Measurements from ENCODE around the gene MEGF8.

Gene MEGF8, protein sequence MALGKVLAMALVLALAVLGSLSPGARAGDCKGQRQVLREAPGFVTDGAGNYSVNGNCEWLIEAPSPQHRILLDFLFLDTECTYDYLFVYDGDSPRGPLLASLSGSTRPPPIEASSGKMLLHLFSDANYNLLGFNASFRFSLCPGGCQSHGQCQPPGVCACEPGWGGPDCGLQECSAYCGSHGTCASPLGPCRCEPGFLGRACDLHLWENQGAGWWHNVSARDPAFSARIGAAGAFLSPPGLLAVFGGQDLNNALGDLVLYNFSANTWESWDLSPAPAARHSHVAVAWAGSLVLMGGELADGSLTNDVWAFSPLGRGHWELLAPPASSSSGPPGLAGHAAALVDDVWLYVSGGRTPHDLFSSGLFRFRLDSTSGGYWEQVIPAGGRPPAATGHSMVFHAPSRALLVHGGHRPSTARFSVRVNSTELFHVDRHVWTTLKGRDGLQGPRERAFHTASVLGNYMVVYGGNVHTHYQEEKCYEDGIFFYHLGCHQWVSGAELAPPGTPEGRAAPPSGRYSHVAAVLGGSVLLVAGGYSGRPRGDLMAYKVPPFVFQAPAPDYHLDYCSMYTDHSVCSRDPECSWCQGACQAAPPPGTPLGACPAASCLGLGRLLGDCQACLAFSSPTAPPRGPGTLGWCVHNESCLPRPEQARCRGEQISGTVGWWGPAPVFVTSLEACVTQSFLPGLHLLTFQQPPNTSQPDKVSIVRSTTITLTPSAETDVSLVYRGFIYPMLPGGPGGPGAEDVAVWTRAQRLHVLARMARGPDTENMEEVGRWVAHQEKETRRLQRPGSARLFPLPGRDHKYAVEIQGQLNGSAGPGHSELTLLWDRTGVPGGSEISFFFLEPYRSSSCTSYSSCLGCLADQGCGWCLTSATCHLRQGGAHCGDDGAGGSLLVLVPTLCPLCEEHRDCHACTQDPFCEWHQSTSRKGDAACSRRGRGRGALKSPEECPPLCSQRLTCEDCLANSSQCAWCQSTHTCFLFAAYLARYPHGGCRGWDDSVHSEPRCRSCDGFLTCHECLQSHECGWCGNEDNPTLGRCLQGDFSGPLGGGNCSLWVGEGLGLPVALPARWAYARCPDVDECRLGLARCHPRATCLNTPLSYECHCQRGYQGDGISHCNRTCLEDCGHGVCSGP (N-terminal part only)

DNA sequence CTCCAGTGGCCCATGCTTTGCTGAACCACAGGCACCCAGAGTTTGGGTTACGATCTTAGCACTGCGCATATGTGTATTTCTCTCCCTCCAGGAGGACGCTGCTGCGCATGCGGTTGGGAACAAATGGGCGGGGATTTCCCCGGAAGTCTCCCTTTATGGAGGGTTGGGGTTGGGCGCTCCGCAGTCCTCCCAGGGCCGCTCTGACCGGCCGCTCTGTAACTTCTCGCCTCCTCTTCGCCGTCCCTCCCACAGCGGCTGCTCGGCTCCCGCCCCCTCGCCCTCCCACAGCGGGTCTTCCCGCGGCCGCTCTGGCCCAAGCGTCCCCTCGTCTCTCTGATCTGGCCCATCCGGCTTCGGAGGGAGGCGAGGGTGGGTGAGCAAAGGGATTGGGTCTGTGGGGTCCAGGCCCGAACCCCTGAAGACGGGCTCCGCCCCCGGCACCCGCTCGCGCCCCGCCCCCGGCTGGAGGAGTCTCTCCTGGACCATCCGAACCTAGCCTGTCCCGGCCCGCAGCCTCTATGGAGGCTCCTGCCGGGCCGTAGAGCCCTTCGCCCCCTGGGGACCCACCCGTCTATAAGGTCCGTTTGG, at the start of gene MEGF8:
TSS of gene MEGF8 (plus strand) at position 328 of the 588 bp plus-strand sequence. CDS start 609 bp downstream, outside the sequence.
- DNase-seq: peak; percentile 98

DNA sequence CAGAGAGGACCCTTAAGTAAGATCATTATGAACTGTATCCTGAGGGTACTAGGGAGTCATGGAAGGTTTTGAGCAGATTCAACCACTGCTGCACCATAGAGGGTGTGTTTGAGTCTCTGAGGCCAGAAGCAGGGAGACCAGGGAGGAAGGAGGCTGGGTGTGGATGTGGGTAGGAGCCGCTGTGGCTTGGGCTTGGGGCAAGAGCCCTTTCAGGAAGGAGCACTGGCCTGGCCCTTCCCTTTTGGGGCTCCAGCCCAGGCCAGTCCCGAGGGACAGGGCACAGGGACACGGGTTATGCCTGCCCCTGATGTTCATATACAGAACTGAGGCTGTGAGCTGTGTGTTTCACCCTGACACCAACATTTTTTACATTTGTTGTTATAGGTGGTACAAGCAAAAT, 49.2 kb upstream of the MEGF8 start:
- DNase-seq: no peak

DNA sequence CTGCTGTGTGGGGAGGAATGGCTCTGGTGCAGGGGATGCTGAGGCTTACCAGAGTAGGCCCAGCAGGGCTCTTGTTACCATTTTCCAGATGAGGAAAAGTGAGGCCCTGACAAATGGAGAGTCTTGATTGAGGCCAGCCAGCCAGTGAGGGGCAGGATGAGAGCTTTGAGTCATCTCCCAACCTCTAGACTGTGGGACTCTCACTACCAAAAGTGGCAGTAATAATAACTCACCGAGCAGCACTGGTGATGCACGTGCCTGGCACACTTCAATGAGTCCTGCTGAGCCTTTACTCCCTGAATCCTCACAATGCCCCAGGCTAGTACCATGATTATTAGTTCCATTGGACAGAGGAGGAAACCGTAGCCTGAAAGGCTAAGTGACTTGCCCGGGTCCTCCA, 48.6 kb upstream of the MEGF8 start:
- DNase-seq: no peak

DNA sequence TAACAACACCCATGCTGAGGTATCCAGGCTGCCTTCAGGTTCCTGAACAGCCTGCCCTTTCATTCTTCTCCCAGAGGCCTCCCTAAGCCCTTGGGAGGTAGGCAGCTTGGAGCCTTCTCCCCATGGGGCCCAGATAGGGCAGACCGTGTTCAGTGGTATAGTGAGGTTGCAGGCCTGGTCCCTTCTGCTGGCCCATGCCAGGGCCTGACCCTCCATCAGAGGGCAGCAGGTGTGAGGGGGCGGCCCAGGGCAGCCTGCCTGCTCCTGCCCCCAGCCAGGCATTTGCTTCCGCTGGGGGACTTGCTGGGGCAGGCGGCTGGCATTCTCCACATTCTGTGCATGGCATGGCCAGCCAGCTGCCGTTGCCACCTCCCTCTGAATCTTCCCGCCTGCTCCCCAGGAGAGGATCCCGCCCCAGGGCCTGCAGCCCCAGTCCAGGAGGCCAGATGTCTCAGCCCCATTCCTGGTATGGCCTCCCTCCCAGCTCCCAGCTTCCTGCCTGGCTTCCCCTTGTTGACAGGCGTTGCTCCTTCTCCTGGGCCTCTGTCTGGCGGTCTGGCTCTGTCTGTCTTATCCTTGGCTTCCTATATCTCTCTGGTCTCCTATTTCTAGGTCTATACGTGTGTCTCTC, 47.5 kb upstream of the MEGF8 start:
- peak; percentile 23 for DNase-seq

DNA sequence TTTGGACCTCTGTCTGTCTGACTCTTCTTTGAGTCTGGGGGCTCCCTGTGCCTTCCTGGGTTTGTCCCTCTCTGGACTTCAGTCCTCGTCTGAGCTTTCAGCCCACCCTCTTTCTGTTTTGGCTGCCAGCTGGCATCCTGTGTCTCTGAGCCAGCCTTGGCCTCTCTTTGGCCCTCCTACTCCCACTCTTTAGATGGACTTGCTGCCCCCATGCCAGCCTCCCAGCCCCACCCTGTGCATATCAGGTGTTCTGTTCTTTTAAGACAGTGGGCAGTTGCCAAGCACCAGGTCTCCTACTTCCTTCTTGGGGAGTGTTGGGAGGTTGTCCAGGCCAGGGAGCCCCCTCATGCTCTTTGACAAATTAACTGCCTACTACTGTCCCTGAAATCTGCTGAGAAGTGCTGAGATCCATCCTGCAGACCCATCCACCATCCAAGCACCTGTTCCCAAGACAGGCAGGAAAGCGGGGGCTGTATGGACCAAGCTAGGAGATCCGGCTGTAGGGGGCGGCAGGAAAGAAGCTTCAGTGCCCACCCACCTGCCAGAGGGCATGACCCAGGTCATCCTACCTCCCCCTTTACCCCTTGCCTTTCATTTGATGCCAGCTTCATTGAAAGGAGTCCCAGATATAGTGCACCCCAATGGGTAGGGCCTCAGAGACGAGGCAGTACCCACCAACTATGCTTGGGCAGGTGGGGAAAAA, 46.8 kb upstream of the MEGF8 start:
- no peak for DNase-seq

DNA sequence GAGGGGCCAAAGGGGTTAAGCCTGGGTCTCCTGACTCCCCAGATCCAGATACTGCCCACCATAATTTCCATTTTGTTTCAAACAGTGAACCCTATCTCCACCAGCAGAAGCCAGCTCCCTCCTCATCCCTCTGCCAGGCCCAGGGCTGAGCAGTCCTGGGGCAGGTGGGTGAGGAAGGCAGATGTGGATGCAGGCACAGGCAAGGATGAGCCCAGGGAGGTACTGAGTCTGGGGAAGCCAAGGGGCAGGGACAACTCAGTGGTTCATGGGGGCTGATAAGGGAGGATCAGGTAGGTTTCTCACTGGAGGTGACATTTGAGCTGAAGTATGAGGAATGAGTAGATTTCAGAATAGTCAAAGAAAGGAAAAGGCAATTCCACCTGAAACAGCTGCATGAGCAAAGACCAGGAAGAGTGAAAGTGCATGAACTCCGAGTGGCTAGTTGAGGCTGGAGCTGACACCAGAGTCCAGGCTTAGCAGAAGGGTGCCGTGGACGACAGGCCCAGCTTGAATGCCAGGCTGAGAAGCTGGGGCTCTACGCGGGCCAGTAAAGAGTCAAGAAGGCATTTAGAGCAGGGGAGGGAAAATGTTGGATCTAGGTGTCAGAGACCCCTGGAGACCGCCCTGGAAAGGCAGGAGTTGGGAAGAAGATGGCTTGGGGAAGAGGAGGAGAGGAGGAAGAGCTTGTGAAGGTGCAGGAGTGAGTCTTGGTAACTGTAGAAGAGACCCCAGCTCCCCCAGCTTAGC, 46.1 kb upstream of the MEGF8 start:
- DNase-seq: no peak

DNA sequence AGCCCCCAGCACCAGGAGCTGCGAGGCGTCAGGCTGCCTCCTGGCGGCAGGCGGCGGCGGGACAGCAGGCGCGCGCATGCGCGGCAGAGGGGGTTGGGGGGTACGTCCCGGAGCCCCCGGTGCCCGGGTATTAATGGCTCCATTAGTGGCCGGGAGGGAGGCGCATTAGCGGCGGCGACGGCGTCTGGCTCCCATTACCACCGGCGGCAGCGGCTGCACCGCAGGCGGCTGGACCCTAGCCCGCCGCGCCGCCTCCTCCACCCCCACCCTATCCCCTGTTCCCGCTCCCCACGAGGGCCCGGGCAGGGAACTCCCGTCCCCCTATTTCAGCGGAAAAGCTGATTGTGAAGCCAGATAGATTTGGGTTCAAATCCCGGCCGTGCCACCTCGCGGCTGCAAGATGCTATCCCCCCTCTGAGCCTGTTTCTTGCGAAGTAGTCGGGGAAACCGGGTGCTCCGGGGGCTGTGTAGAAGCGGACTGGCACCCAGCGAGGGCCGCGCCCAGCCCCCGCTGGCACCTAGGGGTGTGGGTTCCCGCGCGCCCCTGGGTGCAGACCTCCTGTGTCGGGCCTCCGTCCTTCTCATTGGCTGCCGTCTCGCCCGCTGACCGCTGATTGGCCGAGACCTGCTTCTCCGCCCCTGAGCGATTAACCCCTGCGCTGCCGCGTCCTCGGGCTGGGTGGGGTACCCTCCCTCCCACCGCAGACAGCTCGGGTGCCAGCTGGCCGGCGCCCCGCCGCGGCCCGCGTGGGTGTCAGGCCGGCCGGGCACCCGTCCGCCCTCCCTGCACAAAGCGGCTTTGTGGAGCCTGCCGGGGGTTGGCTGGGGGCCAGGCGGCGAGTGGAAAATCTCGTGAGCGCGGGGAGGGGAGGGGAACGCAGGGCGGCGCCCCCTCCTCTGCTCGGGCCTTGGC, 45.3 kb upstream of the MEGF8 start:
- peak; percentile 77 for DNase-seq

DNA sequence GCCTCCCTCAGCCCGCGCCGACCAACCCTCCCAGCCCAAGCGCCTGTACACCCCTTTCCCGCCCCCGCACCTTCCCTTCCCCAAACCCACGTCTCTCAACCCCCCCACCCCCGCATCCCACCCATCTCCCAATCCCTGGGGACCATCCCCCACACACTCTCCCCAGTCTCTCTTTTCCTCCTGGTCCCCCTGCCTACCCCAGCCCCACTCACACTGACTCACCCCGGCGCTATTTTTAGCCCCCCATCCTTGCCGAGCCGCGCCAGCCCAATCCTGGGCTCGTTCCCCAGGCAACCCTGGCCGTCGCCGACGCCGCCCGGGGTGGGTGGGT, 44.7 kb upstream of the MEGF8 start:
- DNase-seq: no peak

DNA sequence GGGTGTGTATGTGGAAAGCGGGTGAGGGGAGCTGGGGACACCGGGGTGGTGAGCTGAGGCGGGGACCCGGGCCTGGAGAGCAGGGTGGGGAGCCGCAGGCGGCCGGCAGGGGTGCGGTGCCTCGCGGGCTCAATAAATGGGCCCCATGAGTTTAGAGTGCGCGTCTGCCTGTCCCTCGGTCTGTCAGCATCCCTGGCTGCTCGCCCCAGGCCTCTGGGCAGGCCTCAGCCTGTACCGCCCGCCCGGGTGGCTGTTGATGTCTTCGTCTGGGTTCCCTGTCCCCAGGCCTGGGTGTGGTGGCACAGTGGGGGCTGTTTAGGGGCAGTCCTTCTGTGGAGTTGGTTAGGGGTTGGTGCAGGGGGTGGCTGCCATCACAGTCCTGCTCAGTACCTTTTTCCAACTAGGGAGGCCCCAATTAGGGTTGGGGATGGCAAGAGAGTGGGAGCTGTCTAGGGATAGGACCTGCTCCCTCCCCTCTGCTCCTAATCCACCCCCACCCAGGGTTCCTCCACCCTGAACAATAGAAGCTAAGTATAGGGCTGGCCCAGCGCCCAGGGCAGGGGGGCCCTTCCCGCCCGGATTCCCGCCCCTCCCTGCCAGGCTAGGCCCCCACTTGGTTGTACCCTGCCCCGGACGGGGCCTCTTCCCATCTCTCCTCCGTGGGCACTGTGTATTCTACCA, 44.1 kb upstream of the MEGF8 start:
- peak; percentile 32 for DNase-seq

DNA sequence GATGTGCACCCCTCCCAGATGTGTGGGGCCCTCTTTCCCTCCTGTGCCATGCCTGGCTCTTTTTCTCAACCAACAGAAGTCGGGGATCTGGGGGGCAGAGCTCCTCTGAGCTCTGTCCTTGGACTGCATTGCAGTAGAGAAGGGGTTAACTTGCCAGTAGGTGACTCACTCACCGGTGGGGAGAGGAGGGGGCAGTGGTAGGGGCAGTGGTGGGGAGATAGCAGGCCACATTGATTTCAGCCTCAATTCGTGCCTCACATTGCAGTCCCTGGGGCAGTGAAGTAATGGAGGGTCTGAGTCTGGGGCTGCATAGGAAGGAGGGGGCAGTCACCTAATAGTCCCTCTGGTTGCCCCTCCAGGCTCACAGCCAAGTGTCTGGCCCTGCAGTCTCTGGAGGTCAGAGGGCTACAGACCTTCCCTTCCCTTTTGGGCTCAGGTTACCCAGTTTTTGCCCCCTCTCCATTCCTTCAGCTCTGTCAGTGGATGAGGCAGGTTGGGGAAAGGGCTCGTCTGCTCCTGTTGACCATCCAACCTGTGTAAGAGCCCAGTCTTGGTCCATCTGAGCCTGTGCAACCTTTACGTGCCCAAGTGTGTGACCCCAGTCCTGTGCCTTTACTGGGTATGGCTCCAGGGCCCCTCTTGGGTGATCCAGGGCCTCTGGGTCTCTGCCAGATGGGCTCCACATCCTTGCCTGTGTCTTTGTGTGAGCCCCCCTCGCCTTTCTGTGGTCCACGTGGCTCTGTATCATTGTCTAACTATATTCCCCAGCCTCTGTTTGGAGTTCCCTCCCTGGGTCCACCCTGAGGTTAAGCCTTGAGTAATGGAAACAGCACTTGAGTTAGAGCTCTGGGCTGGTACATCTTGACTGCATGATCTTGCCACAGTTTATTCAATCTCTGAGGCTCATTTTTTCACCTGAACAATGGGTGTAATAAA, 43.3 kb upstream of the MEGF8 start:
- DNase-seq: no peak

DNA sequence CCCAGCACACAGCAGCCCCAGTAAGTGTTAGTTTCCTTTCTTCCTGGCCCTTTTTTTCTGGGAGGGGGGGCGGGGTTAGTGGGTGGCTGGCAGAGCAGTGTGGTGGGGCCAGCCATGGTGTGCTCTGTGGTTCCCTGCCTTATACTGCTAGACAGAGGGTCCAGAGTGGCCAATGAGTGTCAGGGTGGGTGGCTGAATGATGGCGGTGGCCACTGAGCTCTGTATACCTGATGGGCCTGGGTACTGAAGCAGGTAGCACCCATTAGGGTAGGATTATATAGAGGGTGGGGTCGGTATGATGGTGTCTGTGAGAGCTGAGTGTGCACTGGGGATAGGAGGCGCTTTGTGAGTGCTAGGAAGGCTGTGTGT, 42.6 kb upstream of the MEGF8 start:
- DNase-seq: no peak

DNA sequence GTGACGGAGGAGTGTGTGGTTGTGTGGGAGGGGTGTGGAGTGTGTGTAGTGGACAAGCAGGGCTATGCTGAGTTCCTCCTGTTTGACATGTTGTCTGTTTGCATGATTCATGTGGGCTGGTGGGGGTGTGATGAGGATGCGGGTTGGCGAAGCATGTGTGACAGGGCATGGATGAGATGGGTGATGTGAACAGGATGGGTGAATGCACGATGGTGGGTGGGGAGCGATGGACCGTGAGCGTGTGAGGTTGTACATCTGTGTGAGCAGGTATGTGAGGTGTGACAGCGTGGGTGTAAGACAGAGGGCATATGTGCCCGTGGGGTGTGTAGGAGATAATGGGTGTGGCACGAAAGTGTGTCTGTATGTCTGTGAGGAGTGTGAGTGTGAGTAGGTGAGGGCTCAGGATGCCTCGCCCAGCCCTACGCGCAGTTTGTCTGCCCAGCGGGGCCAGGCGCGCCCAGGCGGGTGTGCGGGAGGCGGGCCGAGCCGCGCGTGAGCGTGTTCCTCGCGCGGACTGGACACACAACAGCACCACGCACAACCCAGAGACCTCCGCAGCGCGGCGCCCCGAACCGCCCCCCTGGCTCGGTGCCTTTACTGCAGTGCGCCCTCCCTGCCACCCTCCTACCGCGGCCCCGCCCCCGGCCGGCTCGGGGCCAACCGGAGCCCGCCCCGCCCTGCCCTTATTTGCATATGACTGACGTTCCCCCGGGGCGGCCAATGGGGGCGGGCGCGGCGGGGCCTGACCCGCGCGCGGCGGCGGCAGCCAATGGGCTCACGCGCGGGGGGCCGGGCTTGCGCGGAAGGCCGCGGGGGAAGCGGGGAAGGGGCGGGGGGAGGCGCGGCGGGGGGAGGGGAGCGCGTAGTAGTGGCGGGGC, 42.0 kb upstream of the MEGF8 start:
- peak; percentile 85 for DNase-seq

DNA sequence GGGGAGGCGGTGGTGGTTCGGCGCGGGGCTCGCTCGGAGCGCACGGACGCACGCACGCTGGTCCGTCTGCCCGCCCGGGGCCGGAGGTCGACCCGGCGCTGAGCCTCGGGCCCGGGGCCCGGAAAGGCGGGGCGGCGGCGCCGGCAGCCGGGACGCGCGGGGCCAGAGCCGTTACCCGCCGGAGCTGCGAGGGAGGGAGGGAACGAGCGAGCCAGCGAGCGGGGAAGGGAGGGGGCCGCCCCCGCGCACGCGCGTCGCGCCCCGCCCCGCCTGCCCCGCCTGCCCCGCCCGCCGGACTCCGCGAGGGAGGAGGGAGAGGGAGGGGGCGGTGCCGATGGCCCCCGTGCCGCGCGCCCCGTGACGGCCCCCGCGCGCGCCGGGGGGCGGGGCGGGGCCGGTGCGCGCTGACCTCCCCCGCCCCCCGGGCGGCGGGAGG, 41.4 kb upstream of the MEGF8 start:
- peak; percentile 21 for DNase-seq

DNA sequence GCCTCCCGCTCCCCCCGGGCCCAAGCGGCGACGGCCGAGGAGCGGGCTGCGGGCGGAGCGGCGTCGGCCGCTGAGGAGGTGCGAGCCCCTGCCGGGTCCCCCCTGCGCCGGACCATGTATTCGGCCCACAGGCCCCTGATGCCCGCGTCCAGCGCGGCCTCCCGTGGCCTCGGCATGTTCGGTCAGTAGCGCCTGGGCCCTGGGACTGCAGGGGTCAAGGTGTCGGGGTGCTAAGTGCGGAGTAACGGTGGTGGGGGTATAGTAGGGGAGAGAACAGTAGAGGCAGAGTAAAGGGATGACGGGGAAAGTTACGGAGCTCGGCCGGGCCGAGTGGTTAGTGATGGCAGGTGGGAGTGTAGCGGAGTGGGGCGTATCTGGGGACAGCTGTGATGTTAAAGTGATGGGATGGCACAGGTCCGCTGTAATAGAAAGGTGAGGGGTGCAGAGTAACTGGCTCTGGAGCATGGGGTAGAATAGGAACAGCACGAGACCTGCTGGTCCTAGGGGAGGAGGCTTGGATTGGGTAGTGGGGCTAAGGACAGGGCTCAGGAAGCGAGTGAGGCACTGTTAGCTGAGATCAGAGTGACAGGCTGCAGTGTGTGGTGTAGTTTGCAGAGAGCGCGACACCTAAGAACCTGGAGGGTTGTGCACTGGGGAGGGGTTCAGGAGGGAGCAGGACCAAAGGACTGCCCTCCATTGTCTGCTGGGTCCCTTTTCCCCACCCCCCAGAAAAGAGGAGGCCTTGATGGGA, 40.7 kb upstream of the MEGF8 start:
- no peak for DNase-seq

DNA sequence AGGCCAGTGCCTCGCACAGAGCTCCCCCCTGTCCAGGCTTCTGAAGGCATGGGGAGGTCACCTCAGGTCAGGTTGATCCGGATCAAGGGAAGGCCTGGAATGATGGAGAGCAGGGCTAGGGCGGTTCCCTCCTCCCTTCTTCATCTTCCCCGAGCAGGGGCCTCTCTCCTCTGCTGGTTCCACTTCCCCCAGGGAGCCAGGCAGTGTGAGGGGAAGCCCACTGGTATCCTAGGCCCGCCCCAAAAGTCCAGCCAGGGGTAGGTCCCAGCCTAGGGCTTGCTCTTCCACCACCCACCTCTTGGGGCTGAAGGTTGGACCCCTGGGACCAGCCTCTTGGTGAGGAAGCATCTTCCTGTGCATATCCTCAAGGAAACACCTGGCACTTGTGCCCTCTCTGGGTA, 39.9 kb upstream of the MEGF8 start:
- no peak for DNase-seq

DNA sequence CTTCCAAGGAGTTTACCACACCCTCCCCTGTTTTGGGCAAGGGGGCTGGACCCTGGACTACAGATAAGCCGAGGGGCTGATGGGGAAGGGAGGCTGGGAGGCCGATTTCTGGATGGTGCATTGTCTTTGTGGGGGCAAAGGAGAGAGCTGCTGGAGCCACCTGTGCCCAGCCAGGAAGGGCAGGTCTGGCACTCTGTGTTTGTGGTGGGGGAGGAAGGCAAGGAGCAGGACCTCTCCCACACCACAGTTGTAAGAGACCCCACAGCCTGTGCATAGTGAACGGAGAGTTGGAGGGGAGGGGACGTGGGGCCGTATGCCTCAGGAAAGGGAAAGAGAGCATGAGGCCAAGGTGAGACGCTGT, 39.5 kb upstream of the MEGF8 start:
- no peak for DNase-seq
